Neutrophil (primary cell): Measurements from ENCODE around the gene C3orf22.

Experiments used
- H3K27ac ChIP-seq: fragments of 200-600 bp; sonication (generic); 2 replicates; pipeline ENCODE4 v1.5.1; 2016; ENCODE audit warnings: mild to moderate bottlenecking, moderate library complexity
- H3K27me3 ChIP-seq: fragments of 200-600 bp; sonication (generic); 2 replicates; pipeline ENCODE4 v1.6.0; 2016; ENCODE audit warnings: mild to moderate bottlenecking
- H3K36me3 ChIP-seq: fragments of 200-600 bp; sonication (generic); 2 replicates; pipeline ENCODE4 v1.5.1; 2017
- H3K4me1 ChIP-seq, 2 experiments: fragments of 200-600 bp in 1 of 2; sonication (generic) in 1 of 2; 1 replicate in 1 of 2; 2 replicates in 1 of 2; pipeline versions ENCODE4 v1.5.1 to v1.6.1; 2013 to 2016; ENCODE audit warnings: low read depth in 1 of 2, low read length in 1 of 2, mild to moderate bottlenecking in 1 of 2, moderate library complexity in 1 of 2; ENCODE audit not compliant: control insufficient read depth in 1 of 2, insufficient read depth in 1 of 2
- H3K4me3 ChIP-seq, 2 experiments: fragments of 200-600 bp in 1 of 2; sonication (generic) in 1 of 2; 1 replicate in 1 of 2; 2 replicates in 1 of 2; pipeline ENCODE4 v1.5.1; 2013 to 2016; ENCODE audit warnings: low read depth in 1 of 2, low read length in 1 of 2, mild to moderate bottlenecking in 1 of 2, moderate library complexity in 1 of 2
- H3K9me3 ChIP-seq: fragments of 200-600 bp; sonication (generic); 2 replicates; pipeline ENCODE4 v1.5.1; 2016
- CTCF ChIP-seq: fragments of 200-600 bp; sonication (generic); IDR thresholded peaks from 2 replicates; pipeline ENCODE4 v1.5.1; 2016; ENCODE audit warnings: antibody characterized with exemption

The C3orf22 gene

DNA sequence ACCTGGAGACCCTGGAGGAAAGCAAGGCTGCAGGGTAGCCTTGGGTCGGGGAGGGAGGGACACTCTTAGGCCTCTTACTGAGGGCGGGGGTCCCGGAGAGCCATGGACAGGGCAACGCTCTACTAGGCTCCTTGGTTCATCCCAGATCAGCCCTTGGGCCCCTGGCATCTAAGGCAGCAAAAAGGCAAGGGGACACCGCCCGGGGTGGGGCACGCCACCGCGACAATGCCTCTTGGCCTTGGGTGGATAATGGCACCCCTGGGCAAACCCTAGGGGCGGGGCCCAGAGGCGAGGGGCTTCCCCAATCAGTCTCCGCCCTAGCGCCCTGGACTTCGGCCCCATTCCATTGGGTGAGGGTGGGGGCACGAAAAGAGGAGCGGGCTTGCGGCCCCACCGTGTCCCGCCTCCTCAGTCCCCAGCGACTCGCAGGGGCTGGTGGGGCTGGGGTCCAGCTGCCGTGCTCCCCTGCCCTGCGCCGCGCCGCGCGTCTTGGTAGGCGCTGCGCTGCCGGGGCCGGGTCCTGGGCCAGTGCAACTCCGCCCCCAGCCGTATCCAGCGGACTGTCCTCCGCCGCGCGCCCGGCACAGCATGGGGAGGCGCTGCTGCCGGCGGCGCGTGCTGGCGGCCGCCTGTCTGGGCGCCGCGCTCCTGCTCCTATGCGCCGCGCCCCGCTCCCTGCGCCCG lies 34.8 kb downstream of the C3orf22 start, which contains the start of gene CHST13:
TSS of gene CHST13 (plus strand) at position 411 of the 684 bp plus-strand sequence. CDS start at position 589, 178 bp downstream.
- Histone ChIP-seq H3K27me3 (peaks cover 24% of the 10 kb centered on the region), H3K9me3 (no peaks in the 10 kb centered on the region), H3K4me1 (peaks cover 53 to 68% of the 10 kb centered on the region in 2 experiments), H3K36me3 (no peaks in the 10 kb centered on the region), H3K27ac (peak within 1 kb of the TSS; percentile 72), H3K4me3 (peak within 1 kb of the TSS; percentile 74 to 82)
- peak; percentile 13 for TF ChIP-seq CTCF

- no peak overlapping the region for H3K27ac ChIP-seq
- H3K9me3 ChIP-seq: no peaks in the 10 kb centered on the region
- TF ChIP-seq CTCF: peak; percentile 94
- no peak overlapping the region for H3K4me3 ChIP-seq
- peaks cover 32% of the 10 kb centered on the region for H3K27me3 ChIP-seq
- peaks cover 38 to 52% of the 10 kb centered on the region in 2 experiments for H3K4me1 ChIP-seq
- H3K36me3 ChIP-seq: no peaks in the 10 kb centered on the region
Measured at GRCh38 chr3:126522363-126522788, 36.4 kb downstream of the C3orf22 start.

DNA sequence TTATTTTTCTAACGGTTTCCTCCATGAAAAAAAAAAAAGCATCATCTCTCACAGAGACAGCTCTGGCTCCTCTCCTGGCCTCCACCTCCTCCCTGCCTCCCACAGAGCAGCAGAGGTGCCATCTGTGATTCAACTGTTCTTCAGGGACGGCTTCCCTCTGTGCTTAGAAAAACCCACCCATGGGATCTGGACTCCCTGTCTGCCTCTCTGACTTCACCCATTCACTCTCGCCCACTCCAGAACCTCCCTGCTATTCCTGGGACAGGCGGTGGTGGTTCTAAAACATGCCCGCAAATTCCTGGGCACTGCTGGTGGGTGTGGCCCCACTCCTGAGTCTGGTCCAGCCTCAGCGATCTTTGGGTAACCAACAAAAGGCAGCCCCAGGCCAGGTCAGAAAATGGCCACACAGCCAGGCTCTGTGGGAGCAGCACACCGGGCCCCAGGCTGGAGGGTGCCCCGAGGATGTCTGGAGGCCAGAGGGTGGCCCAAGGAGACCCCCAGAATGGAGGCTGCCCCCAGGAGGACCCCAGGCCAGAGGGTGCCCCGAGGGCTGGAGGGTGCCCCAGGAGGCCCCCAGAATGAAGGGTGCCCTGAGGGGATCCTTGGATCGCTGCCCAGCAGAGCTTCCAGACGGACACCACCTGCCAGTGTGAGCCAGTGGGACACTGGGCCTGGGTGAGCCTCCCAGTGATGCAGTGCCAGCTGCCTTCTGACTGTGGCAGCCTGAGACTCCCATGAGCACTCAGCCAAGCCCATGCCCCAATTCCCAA lies 37.4 kb downstream of the C3orf22 start:
- TF ChIP-seq CTCF: no peak
- Histone ChIP-seq H3K27me3 (peaks cover 32% of the 10 kb centered on the region), H3K4me1 (peaks cover 27 to 42% of the 10 kb centered on the region in 2 experiments), H3K9me3 (no peaks in the 10 kb centered on the region), H3K4me3 (no peak overlapping the region), H3K27ac (no peak overlapping the region), H3K36me3 (no peaks in the 10 kb centered on the region)

GRCh38 chr3:126519506-126520455 lies 39.0 kb downstream of the C3orf22 start:
- TF ChIP-seq CTCF: no peak
- H3K27me3 ChIP-seq: peaks cover 26% of the 10 kb centered on the region
- H3K27ac ChIP-seq: no peak overlapping the region
- no peaks in the 10 kb centered on the region for H3K9me3 ChIP-seq
- no peak overlapping the region for H3K4me3 ChIP-seq
- H3K36me3 ChIP-seq: no peaks in the 10 kb centered on the region
- H3K4me1 ChIP-seq: peaks cover 12 to 26% of the 10 kb centered on the region in 2 experiments

DNA sequence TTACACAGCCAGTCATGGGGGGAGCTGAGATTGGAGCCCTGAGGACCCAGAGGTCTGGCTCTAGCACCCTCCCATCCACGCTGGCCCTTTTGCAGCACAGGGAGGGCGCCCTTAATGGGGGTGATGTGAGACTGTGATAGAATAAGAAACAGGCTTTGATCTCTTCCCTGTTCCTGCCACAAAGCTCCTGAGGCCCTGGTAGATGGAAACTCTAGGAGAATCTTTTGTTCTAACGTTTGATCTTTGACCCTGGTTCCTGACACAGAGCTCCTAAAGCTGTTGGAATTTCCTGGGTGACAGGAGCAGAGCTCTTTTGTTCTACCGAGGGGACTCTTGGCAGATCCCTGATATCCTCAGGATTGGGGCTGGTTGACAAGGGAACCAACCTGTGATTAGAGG lies 40.0 kb downstream of the C3orf22 start:
- Histone ChIP-seq H3K36me3 (no peaks in the 10 kb centered on the region), H3K27me3 (peaks cover 22% of the 10 kb centered on the region), H3K9me3 (no peaks in the 10 kb centered on the region), H3K4me3 (no peak overlapping the region), H3K4me1 (peaks cover 8 to 18% of the 10 kb centered on the region in 2 experiments), H3K27ac (no peak overlapping the region)
- TF ChIP-seq CTCF: no peak
